Right lung (tissue), 5 donors: ENCODE measurements around the gene WNT5B. TPM values are rescaled to one million over a fixed set of nuclear protein-coding genes. Genes with fewer than 3 reads are reported as not detected.

ENCODE experiments used
- DNase-seq, 2 donors: peaks; one replicate each; pipeline ENCODE4 v3.0.0-alpha.2; 2013
- polyA plus RNA-seq, 5 donors: library from polyadenylated mRNA; unstranded; fragments of 120-200 nt; gene quantifications; one replicate each; pipeline versions ENCODE4 v1.2.1 to v1.2.3, GENCODE V29; 2013; ENCODE audit warnings: inconsistent platforms in 1 of 5, low replicate concordance in 1 of 5; ENCODE audit not compliant: insufficient read length in 5 of 5, insufficient read depth in 1 of 5

WNT5B gene
- polyA plus RNA-seq, 5 donors: 5.8 to 10.0 (median 7.1) TPM

DNA sequence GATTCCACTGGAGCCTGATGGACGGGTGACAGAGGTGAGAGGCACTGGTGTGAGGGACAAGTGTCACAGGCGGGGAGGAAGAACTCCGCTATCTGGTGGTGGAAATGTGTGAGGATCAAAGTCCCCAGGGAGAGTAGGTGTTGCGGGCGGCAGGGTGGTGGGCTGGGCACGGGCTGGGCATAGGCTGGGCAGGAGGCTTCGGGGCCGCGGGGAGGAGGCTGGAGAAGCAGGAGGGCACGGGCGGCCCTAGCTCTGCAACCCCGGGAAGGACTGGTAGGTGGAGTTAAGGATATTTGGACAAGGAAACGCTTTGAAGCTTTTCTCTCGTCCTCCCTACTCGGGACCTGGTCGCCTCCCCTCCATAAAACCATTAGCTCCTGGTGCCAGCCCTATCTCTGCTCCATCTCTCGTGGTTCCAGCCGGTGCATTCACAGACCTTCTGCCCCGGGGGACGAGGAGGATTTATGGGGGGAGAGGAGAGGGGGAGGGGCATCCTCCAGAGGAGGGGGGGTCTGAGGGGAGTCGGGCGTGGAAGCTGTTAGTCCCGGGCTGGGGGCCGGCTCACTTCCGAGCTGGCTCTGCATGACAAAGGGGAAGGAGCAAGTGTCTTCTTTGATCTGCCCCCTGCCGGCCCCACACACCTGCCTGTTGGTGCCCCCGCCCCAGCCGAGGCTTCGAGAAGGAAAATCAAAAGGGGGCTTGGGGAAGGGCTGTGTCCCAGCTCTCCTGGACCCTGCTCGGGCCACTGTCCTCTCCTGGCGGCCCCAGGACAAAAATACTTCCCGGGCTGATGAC is 504 bp downstream of the WNT5B start:
- DNase-seq: no peak

DNA sequence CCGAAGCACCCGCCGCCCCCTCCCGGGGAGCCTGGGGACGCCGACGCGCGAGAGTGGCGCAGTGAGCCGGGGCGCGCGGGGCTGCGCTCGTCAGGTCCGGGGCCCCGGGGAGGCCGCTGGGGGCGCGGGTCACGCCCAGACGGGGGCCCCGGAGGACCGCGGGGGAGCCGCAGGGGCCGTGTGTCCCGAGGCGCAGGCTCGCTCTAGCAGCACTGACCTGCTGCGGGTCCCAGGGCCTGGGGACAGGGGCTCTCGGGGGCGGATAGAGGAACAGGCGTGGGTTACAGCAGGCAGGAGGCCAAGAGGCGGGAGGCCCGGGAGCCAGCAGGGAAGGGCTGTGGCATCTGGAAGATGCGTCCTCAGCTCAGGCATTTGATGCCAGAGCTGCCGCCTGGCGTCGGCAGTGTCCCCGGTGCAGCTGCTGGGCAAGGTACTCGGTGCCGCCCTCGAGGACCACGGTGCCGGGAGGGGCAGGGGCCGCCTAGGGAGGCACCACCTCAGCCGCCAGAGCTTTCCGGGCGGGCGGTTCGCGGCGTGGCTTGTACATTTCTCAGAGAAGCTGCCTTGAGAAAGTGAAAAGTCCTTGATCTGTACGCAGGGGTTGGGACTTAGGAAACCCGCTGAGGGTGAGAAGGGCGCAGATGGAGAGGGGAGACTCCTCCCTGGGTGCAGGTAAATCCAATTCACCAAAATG is 1.2 kb downstream of the WNT5B start:
- no peak for DNase-seq

DNA sequence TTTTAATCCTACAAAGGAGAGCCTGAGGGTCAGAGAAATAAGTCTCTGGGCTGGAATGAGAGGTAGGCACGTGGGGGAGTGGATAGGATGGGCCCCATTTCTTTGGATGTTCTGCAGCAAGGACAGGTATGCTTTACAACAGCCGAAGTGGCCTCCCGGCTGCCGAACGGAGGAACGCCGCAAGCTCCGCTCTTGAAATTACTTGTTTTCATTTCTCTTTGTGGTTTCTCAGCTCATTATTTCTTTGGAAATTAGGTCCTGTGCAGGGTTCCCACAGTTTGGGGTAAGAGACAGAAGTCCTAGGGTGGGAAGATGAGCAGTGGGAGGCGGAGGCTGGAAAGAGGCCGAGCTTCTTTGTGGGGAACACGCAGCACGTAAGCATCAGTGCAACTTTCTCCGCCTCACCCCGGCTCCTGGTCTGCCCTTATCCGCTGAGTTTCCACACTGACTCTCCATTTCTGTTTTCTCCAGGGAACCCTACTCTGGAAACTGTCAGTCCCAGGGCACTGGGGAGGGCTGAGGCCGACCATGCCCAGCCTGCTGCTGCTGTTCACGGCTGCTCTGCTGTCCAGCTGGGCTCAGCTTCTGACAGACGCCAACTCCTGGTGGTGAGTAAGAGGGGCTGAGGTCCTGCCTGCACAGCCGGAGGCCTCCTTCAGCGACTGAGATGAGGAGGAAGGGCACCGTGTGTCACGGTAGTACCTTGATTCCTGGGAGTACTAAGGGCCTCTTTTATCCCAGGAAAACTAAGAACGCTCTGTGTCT is 2.0 kb downstream of the WNT5B start:
- no peak for DNase-seq

DNA sequence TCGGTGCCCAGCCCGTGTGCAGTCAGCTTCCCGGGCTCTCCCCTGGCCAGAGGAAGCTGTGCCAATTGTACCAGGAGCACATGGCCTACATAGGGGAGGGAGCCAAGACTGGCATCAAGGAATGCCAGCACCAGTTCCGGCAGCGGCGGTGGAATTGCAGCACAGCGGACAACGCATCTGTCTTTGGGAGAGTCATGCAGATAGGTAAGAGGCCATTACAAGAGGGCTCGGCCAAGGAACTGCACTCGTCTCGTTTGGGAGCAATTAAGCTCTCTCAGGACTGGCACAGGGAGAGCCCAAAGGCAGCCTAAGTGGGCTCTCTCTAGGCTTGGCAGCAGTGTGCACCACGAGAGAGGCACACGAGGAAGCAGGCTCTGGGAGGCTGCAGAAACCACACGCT is 3.7 kb downstream of the WNT5B start:
- no peak for DNase-seq

DNA sequence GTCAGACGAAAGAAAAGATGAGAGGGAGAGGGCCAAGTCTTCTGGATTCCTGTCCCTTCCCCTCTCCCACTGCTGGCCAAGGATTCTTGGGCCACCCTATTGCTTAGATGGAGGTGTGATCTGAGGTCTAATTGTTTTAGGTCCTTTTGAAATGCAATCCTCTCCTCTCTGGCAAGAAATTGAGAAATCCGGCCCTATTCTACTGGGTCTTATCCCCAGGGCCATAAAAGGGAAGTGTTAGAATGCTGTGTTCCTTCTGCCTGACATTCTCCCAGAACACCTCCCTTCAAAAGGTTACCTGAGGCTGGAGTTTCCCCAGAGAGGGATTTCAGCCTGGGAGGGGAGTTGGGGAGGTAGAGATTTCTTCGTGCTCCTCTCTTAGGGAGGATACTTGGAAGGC is 4.4 kb downstream of the WNT5B start:
- DNase-seq: no peak

DNA sequence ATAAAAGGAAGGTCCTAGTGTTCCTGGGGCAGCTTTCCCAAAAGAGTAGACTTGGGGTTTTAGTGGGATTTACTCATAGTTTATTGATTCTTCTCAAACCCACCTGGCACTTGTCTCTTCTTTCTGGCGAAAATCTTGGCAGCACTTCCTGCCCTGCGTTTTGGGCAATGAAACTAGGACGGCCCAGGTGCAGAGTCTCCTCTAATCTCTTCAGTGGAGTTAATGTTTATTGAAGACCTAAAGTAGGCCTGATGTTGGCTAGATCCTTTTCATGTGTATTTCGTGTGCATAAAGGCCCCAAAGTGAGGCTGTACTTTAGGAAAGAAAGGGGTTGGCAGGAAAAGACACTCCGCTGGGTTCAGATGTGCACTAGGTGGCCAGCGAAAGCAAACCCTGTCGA is 5.1 kb downstream of the WNT5B start:
- DNase-seq: no peak

DNA sequence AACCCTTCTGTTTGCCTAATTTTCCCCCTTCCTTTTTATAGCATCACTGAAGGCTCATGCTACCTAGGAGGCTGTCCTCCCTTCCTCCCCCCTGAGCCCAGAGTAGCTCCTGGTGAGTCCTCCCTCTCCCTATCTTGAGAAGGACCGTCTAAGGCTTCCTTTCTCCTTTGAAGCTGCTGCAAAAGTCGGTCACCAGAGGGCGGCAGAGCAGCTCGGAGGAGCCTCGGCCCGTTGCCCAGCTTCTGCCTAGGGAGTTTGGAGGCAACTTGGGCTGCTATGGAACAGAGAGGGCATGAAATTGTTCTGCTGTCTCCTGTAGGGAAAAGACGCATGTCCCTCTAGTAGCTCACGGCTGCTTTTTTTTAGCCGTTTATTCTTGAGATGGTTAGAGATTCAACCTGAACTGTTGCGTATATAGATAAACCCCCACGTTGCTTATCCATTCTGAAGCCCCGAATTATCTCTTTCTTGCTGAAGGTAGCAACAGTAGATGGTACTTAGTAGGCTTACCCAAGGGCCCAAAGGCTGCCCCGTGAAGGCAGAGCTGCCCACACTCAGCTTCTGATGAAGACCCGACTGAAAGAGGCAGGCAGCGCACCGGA is 5.7 kb downstream of the WNT5B start:
- peak in 1 of 2 donors; percentile 72 for DNase-seq

DNA sequence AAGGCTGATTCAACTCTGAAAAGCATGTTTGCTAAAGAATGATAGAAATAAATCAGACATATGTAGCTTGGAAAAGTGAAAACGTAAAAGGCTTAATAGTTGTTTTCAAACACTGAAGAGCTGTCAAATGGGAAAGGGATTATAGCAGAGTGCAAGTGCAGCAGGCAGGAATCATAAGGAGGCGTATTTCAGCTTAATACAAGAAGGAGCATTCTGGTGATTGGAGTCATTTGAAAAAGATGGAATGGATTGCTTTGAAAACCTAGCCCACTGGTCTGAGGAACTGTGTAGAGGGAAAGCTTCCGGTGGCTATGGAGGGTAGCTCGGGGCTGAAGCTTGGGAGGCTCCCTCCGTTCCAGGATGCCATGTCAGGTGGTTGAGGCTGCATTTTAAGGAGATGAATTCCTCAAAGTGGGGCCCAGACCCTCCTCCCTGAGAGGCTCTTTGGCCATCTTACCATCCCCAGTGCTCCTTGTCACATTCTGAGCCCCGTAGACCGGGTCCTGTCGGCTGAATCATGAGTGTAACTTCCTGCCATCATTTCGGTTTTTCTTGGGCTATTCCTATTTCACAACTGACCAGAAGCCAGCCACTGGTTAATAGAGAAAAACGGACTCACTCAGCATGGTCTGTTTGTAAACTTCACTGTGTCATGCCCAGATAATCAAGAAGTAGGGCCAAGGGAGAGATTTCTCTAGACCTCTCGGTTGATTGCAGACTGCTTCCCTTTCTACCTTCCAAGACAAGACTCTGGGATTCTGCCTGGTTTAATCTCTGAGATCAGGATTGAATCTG is 6.5 kb downstream of the WNT5B start:
- DNase-seq: no peak

DNA sequence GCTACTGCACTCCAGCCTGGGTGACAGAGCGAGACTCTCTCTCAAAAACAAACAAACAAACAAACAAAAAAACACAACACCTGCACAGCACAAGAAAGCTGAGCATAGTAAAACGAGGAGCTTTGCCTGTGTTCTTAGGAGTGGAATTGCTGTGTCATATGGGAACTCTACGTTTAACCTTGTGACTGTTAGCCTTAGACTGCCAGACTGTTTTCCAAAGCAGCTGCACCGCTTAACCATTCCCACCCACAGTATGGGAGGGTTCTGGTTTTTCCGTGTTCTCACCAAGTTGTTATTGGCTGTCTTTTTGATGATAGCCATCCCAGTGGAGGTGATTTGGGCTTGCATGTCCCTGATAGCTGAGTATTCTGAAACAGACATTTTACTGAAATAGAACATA is 9.2 kb downstream of the WNT5B start:
- no peak for DNase-seq

DNA sequence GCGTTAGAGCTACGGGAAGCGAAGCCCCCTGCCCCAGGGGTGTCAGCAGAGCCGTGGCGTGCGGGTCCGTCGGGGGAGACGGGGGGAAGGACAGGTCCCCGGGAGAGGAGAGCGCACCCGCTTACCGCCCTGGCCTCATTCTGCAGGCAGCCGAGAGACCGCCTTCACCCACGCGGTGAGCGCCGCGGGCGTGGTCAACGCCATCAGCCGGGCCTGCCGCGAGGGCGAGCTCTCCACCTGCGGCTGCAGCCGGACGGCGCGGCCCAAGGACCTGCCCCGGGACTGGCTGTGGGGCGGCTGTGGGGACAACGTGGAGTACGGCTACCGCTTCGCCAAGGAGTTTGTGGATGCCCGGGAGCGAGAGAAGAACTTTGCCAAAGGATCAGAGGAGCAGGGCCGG is 10.5 kb downstream of the WNT5B start:
- DNase-seq: no peak

DNA sequence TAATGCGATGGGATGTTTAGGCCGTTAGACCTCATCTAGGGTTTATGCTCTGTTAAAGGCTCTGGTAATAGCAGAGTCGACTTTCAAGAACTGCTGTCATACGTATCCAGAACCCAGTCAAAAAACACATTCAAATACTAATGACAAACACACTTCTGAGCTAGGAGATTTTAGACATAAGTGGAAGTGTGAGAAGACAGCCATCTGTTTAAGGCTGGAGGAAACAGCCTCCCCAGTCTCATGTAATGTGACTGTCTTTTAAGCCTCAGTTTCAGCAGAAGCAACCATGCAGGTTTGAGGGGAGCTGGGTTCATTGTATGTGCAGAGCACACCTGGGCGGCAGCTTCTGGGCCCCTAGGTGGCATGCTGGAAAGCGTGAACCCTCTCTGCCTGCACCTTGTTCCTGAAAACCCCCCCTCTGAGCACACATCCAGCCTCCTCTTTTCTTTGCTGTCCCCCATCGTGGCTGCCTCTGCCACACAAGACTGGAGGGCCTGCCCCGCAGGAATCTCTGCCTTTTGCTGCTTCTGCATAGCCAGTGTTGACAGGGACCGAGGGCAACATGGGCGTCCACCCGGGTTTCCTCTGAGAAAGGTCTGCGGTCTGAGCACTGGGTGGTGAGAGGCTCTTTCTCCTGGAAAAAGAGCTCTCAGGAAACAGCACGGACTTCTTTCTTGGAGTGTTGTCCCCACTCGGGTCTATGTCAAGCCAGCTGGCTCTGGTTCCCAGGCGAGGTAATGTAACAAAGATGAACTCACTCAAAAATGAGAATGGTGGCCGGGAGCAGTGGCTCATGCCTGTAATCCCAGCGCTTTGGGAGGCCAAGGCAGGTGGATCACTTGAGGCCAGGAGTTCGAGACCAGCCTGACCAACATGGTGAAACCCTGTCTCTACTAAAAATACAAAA is 11.6 kb downstream of the WNT5B start:
- DNase-seq: no peak

DNA sequence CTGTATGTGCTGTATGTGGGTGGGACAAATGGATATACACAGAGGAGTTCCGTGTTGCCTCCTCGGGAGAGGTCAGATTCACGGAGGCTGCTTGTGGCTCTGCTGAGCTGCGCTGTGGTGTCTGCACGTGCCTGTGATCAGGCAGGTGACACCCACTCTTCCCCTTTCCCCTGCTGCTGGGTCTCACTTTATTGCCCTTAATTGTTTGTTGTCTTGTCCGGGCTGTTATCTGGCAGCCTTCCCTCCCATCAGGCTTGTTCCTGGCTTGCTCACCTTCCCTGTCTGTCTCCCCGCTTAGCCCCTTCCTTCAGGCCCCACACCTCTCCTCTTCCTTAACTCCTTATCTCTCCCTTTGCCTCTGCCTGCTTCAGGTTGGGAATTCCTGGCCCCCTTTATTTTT is 13.5 kb downstream of the WNT5B start:
- no peak for DNase-seq

DNA sequence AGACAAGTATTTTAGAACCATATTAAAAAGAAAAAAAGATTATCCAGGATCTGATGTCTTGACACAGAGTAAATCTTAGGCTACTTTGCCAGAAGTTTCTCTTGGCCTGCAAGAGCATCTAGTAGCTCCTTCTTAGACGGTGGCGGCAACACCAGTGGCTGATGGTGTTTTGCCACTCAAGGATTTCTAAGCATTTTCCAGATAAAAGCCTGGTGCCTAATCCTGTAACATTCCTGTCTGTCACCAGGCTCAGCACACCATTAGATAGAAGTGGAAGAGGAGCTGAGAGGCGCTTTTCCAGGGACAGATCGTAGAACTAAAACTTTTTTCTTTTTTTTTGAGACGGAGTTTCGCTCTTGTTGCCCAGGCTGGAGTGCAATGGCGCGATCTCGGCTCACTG is 14.0 kb downstream of the WNT5B start:
- DNase-seq: no peak

DNA sequence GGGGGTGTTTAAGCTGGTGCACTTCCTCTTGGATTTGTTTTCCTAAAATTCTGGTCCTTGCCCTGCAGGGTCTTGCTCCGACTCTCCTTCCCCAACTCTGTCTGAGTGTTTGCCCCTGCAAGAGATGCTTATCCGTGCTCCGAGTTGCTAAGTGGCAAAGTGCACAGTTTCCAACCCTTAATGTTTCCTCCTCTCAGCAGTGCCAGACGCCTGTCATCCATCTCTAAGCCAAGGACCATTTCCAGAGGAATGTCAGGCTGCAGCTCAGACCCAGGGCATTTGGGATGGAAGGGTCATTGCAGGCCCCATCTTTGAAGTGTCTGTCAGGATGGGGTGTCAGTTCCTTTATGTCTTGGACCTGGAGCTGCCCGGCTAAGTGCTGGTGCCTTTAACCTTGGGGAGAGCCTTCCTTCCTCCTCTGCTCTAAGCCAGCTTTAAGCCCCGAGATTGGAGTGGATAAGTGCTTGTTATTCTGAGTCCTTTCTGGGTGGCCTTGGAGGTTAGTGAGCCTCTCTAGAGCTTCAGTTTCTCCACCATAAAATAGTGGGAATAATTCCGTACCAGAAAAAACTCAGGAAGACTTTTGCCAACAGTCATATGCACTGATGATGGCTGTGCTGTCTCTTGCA is 15.0 kb downstream of the WNT5B start:
- no peak for DNase-seq

DNA sequence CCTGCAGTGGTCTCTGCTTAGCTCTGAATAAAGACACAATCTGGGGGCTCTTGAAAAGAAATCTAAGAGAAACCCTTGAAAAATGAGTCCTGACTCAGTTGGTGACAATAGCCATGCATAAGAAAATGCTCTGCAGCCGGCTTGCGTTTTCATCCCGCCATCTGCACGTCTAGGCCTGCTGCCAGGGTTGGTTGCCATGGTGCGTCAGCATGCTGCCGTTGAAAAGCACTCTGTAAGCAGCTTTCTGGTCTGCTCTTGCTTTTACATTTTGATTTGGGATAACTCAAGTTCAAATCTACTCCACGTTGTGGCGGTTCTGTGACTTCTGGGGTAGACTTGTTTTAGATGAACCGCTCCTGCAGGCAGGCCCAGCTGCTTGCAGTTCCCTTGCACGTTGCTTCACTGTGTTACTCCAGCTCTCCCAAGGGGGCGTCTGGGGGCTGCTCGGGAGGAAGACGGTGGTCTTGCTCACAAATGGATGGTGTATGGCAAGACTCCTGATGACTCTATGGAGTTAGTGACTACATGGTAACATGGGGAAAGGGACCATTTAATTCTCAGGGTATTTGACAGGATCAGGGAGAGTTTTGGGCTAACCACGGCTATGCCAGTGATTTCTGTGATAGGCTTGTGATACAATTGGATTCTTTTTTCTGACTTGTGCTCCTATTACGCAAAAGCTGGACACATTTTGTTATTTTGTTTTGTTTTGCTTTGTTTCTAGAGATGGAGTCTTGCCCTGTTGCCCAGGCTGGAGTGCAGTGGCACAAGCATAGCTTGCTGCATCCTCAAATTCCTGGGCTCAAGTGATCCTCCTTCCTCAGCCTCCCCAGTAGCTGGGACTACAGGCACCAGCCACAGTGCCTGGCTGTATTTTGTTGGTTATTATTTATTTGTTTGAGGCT is 15.8 kb downstream of the WNT5B start:
- DNase-seq: peak; percentile 88 to 91

DNA sequence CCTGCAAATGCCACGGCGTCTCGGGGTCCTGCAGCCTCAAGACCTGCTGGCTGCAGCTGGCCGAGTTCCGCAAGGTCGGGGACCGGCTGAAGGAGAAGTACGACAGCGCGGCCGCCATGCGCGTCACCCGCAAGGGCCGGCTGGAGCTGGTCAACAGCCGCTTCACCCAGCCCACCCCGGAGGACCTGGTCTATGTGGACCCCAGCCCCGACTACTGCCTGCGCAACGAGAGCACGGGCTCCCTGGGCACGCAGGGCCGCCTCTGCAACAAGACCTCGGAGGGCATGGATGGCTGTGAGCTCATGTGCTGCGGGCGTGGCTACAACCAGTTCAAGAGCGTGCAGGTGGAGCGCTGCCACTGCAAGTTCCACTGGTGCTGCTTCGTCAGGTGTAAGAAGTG is 16.8 kb downstream of the WNT5B start:
- DNase-seq: no peak

DNA sequence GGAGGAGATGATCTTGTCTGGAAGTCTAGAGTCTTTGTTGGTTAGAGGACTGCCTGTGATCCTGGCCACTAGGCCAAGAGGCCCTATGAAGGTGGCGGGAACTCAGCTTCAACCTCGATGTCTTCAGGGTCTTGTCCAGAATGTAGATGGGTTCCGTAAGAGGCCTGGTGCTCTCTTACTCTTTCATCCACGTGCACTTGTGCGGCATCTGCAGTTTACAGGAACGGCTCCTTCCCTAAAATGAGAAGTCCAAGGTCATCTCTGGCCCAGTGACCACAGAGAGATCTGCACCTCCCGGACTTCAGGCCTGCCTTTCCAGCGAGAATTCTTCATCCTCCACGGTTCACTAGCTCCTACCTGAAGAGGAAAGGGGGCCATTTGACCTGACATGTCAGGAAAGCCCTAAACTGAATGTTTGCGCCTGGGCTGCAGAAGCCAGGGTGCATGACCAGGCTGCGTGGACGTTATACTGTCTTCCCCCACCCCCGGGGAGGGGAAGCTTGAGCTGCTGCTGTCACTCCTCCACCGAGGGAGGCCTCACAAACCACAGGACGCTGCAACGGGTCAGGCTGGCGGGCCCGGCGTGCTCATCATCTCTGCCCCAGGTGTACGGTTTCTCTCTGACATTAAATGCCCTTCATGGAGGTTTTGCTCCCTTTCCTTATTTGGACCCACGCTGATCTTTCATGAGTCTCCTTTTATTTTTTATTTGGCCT is 17.7 kb downstream of the WNT5B start:
- no peak for DNase-seq

DNA sequence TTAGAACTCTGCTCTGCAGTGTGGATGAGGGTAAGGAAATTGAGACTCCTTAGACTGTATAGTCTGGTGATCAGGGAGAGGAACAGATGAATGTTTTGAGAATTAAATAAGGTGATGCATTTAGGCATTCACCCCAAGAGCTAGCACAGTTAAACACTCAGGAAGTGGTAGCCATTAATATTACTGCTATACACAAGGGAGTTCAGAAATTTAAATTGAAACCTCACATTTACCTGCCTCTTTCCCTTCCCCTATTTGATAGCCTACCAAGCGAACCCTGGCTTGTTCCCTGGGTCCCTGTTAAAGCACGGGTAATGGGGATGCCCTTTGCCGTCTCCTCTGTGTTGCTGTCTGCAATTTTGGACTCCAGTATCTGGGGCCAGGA is 18.2 kb downstream of the WNT5B start:
- DNase-seq: no peak
